ENCODE results near the gene MAFF.
A peak's percentile ranks its signal among the peaks of the same experiment; 100 is the strongest.

Gene MAFF

GRCh38 chr22:38181453-38182200 lies 20.2 kb upstream of the MAFF start, which contains the start of gene PLA2G6:
TSS of gene PLA2G6 (minus strand) at chr22:38181830. CDS start at chr22:38169426, 12,404 bp downstream.
- H3K4me3 ChIP-seq (ENCODE audit: low read depth, low read length) = peak within 1 kb of the TSS; percentile 91
- H3K27me3 ChIP-seq (ENCODE audit: control insufficient read depth, insufficient read depth, low read length) = no peaks in the 10 kb centered on the region
- no peaks in the 10 kb centered on the region for H3K36me3 ChIP-seq (ENCODE audit: control insufficient read depth, insufficient read depth, low read length)
- no peaks in the 10 kb centered on the region for H3K9me3 ChIP-seq (ENCODE audit: control insufficient read depth, insufficient read depth, low read length)
- peaks cover 11% of the 10 kb centered on the region for H3K4me1 ChIP-seq (ENCODE audit: control insufficient read depth, insufficient read depth, low read length)
- H3K9ac ChIP-seq (ENCODE audit: low read depth, low read length) = peak within 1 kb of the TSS; percentile 99

GRCh38 chr22:38184788-38185187 lies 17.0 kb upstream of the MAFF start:
- no peaks in the 10 kb centered on the region for H3K36me3 ChIP-seq (ENCODE audit: control insufficient read depth, insufficient read depth, low read length)
- no peak overlapping the region for H3K4me3 ChIP-seq (ENCODE audit: low read depth, low read length)
- H3K9me3 ChIP-seq (ENCODE audit: control insufficient read depth, insufficient read depth, low read length) = no peaks in the 10 kb centered on the region
- H3K4me1 ChIP-seq (ENCODE audit: control insufficient read depth, insufficient read depth, low read length) = peaks cover 11% of the 10 kb centered on the region
- H3K27me3 ChIP-seq (ENCODE audit: control insufficient read depth, insufficient read depth, low read length) = no peaks in the 10 kb centered on the region
- no peak overlapping the region for H3K9ac ChIP-seq (ENCODE audit: low read depth, low read length)

GRCh38 chr22:38186429-38186828 lies 15.4 kb upstream of the MAFF start:
- no peaks in the 10 kb centered on the region for H3K9me3 ChIP-seq (ENCODE audit: control insufficient read depth, insufficient read depth, low read length)
- H3K27me3 ChIP-seq (ENCODE audit: control insufficient read depth, insufficient read depth, low read length) = peaks cover 4% of the 10 kb centered on the region
- no peaks in the 10 kb centered on the region for H3K36me3 ChIP-seq (ENCODE audit: control insufficient read depth, insufficient read depth, low read length)
- peaks cover 3% of the 10 kb centered on the region for H3K4me1 ChIP-seq (ENCODE audit: control insufficient read depth, insufficient read depth, low read length)
- no peak overlapping the region for H3K4me3 ChIP-seq (ENCODE audit: low read depth, low read length)
- H3K9ac ChIP-seq (ENCODE audit: low read depth, low read length) = no peak overlapping the region

- Histone ChIP-seq H3K4me3 (ENCODE audit: low read depth, low read length) (no peak overlapping the region), H3K27me3 (ENCODE audit: control insufficient read depth, insufficient read depth, low read length) (peaks cover 14% of the 10 kb centered on the region), H3K4me1 (ENCODE audit: control insufficient read depth, insufficient read depth, low read length) (peaks cover 3% of the 10 kb centered on the region), H3K36me3 (ENCODE audit: control insufficient read depth, insufficient read depth, low read length) (no peaks in the 10 kb centered on the region), H3K9me3 (ENCODE audit: control insufficient read depth, insufficient read depth, low read length) (no peaks in the 10 kb centered on the region), H3K9ac (ENCODE audit: low read depth, low read length) (no peak overlapping the region)
Measured at GRCh38 chr22:38187413-38188212, 14.2 kb upstream of the MAFF start.

- no peak overlapping the region for H3K9ac ChIP-seq (ENCODE audit: low read depth, low read length)
- peaks cover 3% of the 10 kb centered on the region for H3K4me1 ChIP-seq (ENCODE audit: control insufficient read depth, insufficient read depth, low read length)
- H3K36me3 ChIP-seq (ENCODE audit: control insufficient read depth, insufficient read depth, low read length) = no peaks in the 10 kb centered on the region
- no peak overlapping the region for H3K4me3 ChIP-seq (ENCODE audit: low read depth, low read length)
- no peaks in the 10 kb centered on the region for H3K9me3 ChIP-seq (ENCODE audit: control insufficient read depth, insufficient read depth, low read length)
- H3K27me3 ChIP-seq (ENCODE audit: control insufficient read depth, insufficient read depth, low read length) = peaks cover 18% of the 10 kb centered on the region
Measured at GRCh38 chr22:38189104-38189503, 12.7 kb upstream of the MAFF start.

- no peak overlapping the region for H3K9ac ChIP-seq (ENCODE audit: low read depth, low read length)
- peaks cover 18% of the 10 kb centered on the region for H3K27me3 ChIP-seq (ENCODE audit: control insufficient read depth, insufficient read depth, low read length)
- H3K4me1 ChIP-seq (ENCODE audit: control insufficient read depth, insufficient read depth, low read length) = no peaks in the 10 kb centered on the region
Measured at GRCh38 chr22:38190581-38190980, 11.2 kb upstream of the MAFF start.

GRCh38 chr22:38191055-38191454 lies 10.7 kb upstream of the MAFF start:
- no peak overlapping the region for H3K9ac ChIP-seq (ENCODE audit: low read depth, low read length)
- H3K36me3 ChIP-seq (ENCODE audit: control insufficient read depth, insufficient read depth, low read length) = no peaks in the 10 kb centered on the region
- no peaks in the 10 kb centered on the region for H3K4me1 ChIP-seq (ENCODE audit: control insufficient read depth, insufficient read depth, low read length)
- no peak overlapping the region for H3K4me3 ChIP-seq (ENCODE audit: low read depth, low read length)
- no peaks in the 10 kb centered on the region for H3K9me3 ChIP-seq (ENCODE audit: control insufficient read depth, insufficient read depth, low read length)
- H3K27me3 ChIP-seq (ENCODE audit: control insufficient read depth, insufficient read depth, low read length) = peaks cover 18% of the 10 kb centered on the region

More at GRCh38 chr22:38190581-38190980, 11.2 kb upstream of the MAFF start:
- no peaks in the 10 kb centered on the region for H3K9me3 ChIP-seq (ENCODE audit: control insufficient read depth, insufficient read depth, low read length)
- no peaks in the 10 kb centered on the region for H3K36me3 ChIP-seq (ENCODE audit: control insufficient read depth, insufficient read depth, low read length)
- no peak overlapping the region for H3K4me3 ChIP-seq (ENCODE audit: low read depth, low read length)

GRCh38 chr22:38191731-38192474 lies 9.9 kb upstream of the MAFF start:
- Histone ChIP-seq H3K9ac (ENCODE audit: low read depth, low read length) (no peak overlapping the region), H3K27me3 (ENCODE audit: control insufficient read depth, insufficient read depth, low read length) (peaks cover 18% of the 10 kb centered on the region)

GRCh38 chr22:38192475-38192863 lies 9.3 kb upstream of the MAFF start:
- H3K4me1 ChIP-seq (ENCODE audit: control insufficient read depth, insufficient read depth, low read length) = no peaks in the 10 kb centered on the region
- no peak overlapping the region for H3K4me3 ChIP-seq (ENCODE audit: low read depth, low read length)
- H3K9ac ChIP-seq (ENCODE audit: low read depth, low read length) = no peak overlapping the region
- H3K36me3 ChIP-seq (ENCODE audit: control insufficient read depth, insufficient read depth, low read length) = no peaks in the 10 kb centered on the region
- peaks cover 18% of the 10 kb centered on the region for H3K27me3 ChIP-seq (ENCODE audit: control insufficient read depth, insufficient read depth, low read length)
- no peaks in the 10 kb centered on the region for H3K9me3 ChIP-seq (ENCODE audit: control insufficient read depth, insufficient read depth, low read length)

More at GRCh38 chr22:38191731-38192474, 9.9 kb upstream of the MAFF start:
- no peaks in the 10 kb centered on the region for H3K4me1 ChIP-seq (ENCODE audit: control insufficient read depth, insufficient read depth, low read length)
- no peak overlapping the region for H3K4me3 ChIP-seq (ENCODE audit: low read depth, low read length)
- no peaks in the 10 kb centered on the region for H3K9me3 ChIP-seq (ENCODE audit: control insufficient read depth, insufficient read depth, low read length)
- H3K36me3 ChIP-seq (ENCODE audit: control insufficient read depth, insufficient read depth, low read length) = no peaks in the 10 kb centered on the region

GRCh38 chr22:38193580-38193979 lies 8.2 kb upstream of the MAFF start:
- H3K4me3 ChIP-seq (ENCODE audit: low read depth, low read length) = no peak overlapping the region
- H3K36me3 ChIP-seq (ENCODE audit: control insufficient read depth, insufficient read depth, low read length) = no peaks in the 10 kb centered on the region
- H3K9ac ChIP-seq (ENCODE audit: low read depth, low read length) = no peak overlapping the region
- H3K27me3 ChIP-seq (ENCODE audit: control insufficient read depth, insufficient read depth, low read length) = peaks cover 19% of the 10 kb centered on the region
- no peaks in the 10 kb centered on the region for H3K4me1 ChIP-seq (ENCODE audit: control insufficient read depth, insufficient read depth, low read length)
- no peaks in the 10 kb centered on the region for H3K9me3 ChIP-seq (ENCODE audit: control insufficient read depth, insufficient read depth, low read length)

GRCh38 chr22:38196791-38197419 lies 4.9 kb upstream of the MAFF start:
- H3K9ac ChIP-seq (ENCODE audit: low read depth, low read length) = no peak overlapping the region
- peaks cover 2% of the 10 kb centered on the region for H3K4me1 ChIP-seq (ENCODE audit: control insufficient read depth, insufficient read depth, low read length)
- no peak overlapping the region for H3K4me3 ChIP-seq (ENCODE audit: low read depth, low read length)
- no peaks in the 10 kb centered on the region for H3K9me3 ChIP-seq (ENCODE audit: control insufficient read depth, insufficient read depth, low read length)
- H3K27me3 ChIP-seq (ENCODE audit: control insufficient read depth, insufficient read depth, low read length) = peaks cover 28% of the 10 kb centered on the region
- H3K36me3 ChIP-seq (ENCODE audit: control insufficient read depth, insufficient read depth, low read length) = no peaks in the 10 kb centered on the region

All from iPS-15b (cell line).